Measurements from ENCODE around the gene MYL11. TPM values are rescaled to one million over a fixed set of nuclear protein-coding genes. Genes with fewer than 3 reads are reported as not detected.
A peak's percentile ranks its signal among the peaks of the same experiment; 100 is the strongest.

Gene MYL11
- total RNA-seq, 1 donor from 2014 or later = 0.85 TPM

GRCh38 chr16:30366511-30366910, 8.1 kb upstream of the MYL11 start:
- Mint-ChIP-seq H3K27me3 (ENCODE audit: unreplicated experiment) (peaks cover 10% of the 10 kb centered on the region), H3K4me1 (ENCODE audit: unreplicated experiment) (peaks cover 30% of the 10 kb centered on the region), H3K27ac (ENCODE audit: unreplicated experiment) (no peak overlapping the region), H3K9me3 (ENCODE audit: unreplicated experiment) (no peaks in the 10 kb centered on the region), H3K36me3 (ENCODE audit: low read depth, unreplicated experiment) (peaks cover 25% of the 10 kb centered on the region), H3K4me3 (ENCODE audit: unreplicated experiment) (peak overlapping the region; percentile 93)
- no peak for DNase-seq (ENCODE audit: low spot score)
- no peak for TF ChIP-seq CTCF (IDR thresholded peaks at IDR 0.05; ENCODE audit: unreplicated experiment)

GRCh38 chr16:30367349-30368009, 7.1 kb upstream of the MYL11 start:
- DNase-seq (ENCODE audit: low spot score) = no peak
- no peak for TF ChIP-seq CTCF (IDR thresholded peaks at IDR 0.05; ENCODE audit: unreplicated experiment)
- Mint-ChIP-seq H3K4me1 (ENCODE audit: unreplicated experiment) (peaks cover 35% of the 10 kb centered on the region), H3K4me3 (ENCODE audit: unreplicated experiment) (peak overlapping the region; percentile 93), H3K27me3 (ENCODE audit: unreplicated experiment) (peaks cover 15% of the 10 kb centered on the region), H3K36me3 (ENCODE audit: low read depth, unreplicated experiment) (peaks cover 25% of the 10 kb centered on the region), H3K9me3 (ENCODE audit: unreplicated experiment) (no peaks in the 10 kb centered on the region), H3K27ac (ENCODE audit: unreplicated experiment) (peak overlapping the region; percentile 37)

- no peak for TF ChIP-seq CTCF (IDR thresholded peaks at IDR 0.05; ENCODE audit: unreplicated experiment)
- no peak for DNase-seq (ENCODE audit: low spot score)
- Mint-ChIP-seq H3K4me3 (ENCODE audit: unreplicated experiment) (peak overlapping the region; percentile 93), H3K36me3 (ENCODE audit: low read depth, unreplicated experiment) (peaks cover 20% of the 10 kb centered on the region), H3K27ac (ENCODE audit: unreplicated experiment) (peak overlapping the region; percentile 81), H3K27me3 (ENCODE audit: unreplicated experiment) (peaks cover 15% of the 10 kb centered on the region), H3K4me1 (ENCODE audit: unreplicated experiment) (peaks cover 35% of the 10 kb centered on the region), H3K9me3 (ENCODE audit: unreplicated experiment) (no peaks in the 10 kb centered on the region)
Measured at GRCh38 chr16:30368122-30368791, 6.3 kb upstream of the MYL11 start.

GRCh38 chr16:30368792-30369090, 5.9 kb upstream of the MYL11 start:
- no peaks in the 10 kb centered on the region for H3K9me3 Mint-ChIP-seq (ENCODE audit: unreplicated experiment)
- DNase-seq (ENCODE audit: low spot score) = no peak
- H3K27ac Mint-ChIP-seq (ENCODE audit: unreplicated experiment) = peak overlapping the region; percentile 52
- H3K36me3 Mint-ChIP-seq (ENCODE audit: low read depth, unreplicated experiment) = peaks cover 15% of the 10 kb centered on the region
- peak overlapping the region; percentile 93 for H3K4me3 Mint-ChIP-seq (ENCODE audit: unreplicated experiment)
- peaks cover 14% of the 10 kb centered on the region for H3K27me3 Mint-ChIP-seq (ENCODE audit: unreplicated experiment)
- H3K4me1 Mint-ChIP-seq (ENCODE audit: unreplicated experiment) = peaks cover 35% of the 10 kb centered on the region
- no peak for TF ChIP-seq CTCF (IDR thresholded peaks at IDR 0.05; ENCODE audit: unreplicated experiment)
